NCI-H2029 treated with DMSO at 0.1 percent for 48 hours (cell line): Measurements from ENCODE around the gene GPR139.

Experiments
- DNase-seq: peaks from one replicate; lab custom pipeline; 2025; lab: John Stamatoyannopoulos, UW

The GPR139 gene

GRCh38 chr16:20073203-20074098 is at the start of gene GPR139:
Gene GPR139 (minus strand): TSS chr16:20073890. CDS start chr16:20073616, 274 bp downstream.
- no peak for DNase-seq

GRCh38 chr16:20122011-20122410 is 48.3 kb upstream of the GPR139 start:
- DNase-seq = no peak

GRCh38 chr16:20114356-20114755 is 40.7 kb upstream of the GPR139 start:
- DNase-seq = no peak

GRCh38 chr16:20111143-20111542 is 37.5 kb upstream of the GPR139 start:
- DNase-seq = no peak

- no peak for DNase-seq
These were observed 33.4 kb upstream of the GPR139 start for GRCh38 chr16:20107083-20107482.

- DNase-seq = no peak
These were observed 31.0 kb upstream of the GPR139 start for GRCh38 chr16:20104563-20105183.

- no peak for DNase-seq
These were observed 28.8 kb upstream of the GPR139 start for GRCh38 chr16:20102521-20102920.

- DNase-seq = no peak
These were observed 28.3 kb upstream of the GPR139 start for GRCh38 chr16:20102021-20102420.

GRCh38 chr16:20099375-20099774 is 25.7 kb upstream of the GPR139 start:
- DNase-seq = no peak

GRCh38 chr16:20094157-20094556 is 20.5 kb upstream of the GPR139 start:
- no peak for DNase-seq

GRCh38 chr16:20089246-20089965 is 15.7 kb upstream of the GPR139 start:
- no peak for DNase-seq

- no peak for DNase-seq
These were observed 11.0 kb upstream of the GPR139 start for GRCh38 chr16:20084624-20085226.

GRCh38 chr16:20079106-20079505 is 5.4 kb upstream of the GPR139 start:
- no peak for DNase-seq

GRCh38 chr16:20075243-20075642 is 1.6 kb upstream of the GPR139 start:
- DNase-seq = no peak

GRCh38 chr16:20074099-20074991 is 655 bp upstream of the GPR139 start:
- no peak for DNase-seq

GRCh38 chr16:20072874-20073202 is 852 bp downstream of the GPR139 start:
- no peak for DNase-seq

GRCh38 chr16:20072146-20072873 is 1.4 kb downstream of the GPR139 start:
- no peak for DNase-seq

- DNase-seq = no peak
These were observed 8.8 kb downstream of the GPR139 start for GRCh38 chr16:20064931-20065330.

GRCh38 chr16:20064520-20064919 is 9.2 kb downstream of the GPR139 start:
- DNase-seq = no peak

- DNase-seq = no peak
These were observed 12.6 kb downstream of the GPR139 start for GRCh38 chr16:20061132-20061531.

GRCh38 chr16:20056436-20056835 is 17.3 kb downstream of the GPR139 start:
- no peak for DNase-seq
